WTC11 (cell line): Measurements from ENCODE around the gene SLC28A1. TPM values are rescaled to one million over a fixed set of nuclear protein-coding genes. Genes with fewer than 3 reads are reported as not detected.

Experiments
- ATAC-seq: fragments of 200-7000 bp; cut with Tn5 transposase; 2 replicates; pipeline ENCODE4 v1.10.0; 2021; ENCODE audit warnings: mild to moderate bottlenecking, moderate library complexity
- CTCF ChIA-PET: fragments of 300-600 bp; sonication (Branson Sonifier 250); formaldehyde crosslinking; loops from one replicate; lab custom pipeline; 2021; ENCODE audit warnings: antibody characterized with exemption; lab: Charles Lee
- POLR2A ChIA-PET: fragments of 350-600 bp; sonication (Branson Sonifier 250); formaldehyde crosslinking; loops from one replicate; lab custom pipeline; 2021; ENCODE audit warnings: antibody characterized with exemption; lab: Charles Lee
- DNase-seq: peaks from one replicate; pipeline ENCODE4 v3.0.0; 2021; ENCODE audit warnings: low spot score
- H3K27ac Mint-ChIP-seq: 2 replicates; pipeline ENCODE4 v1.8.0; 2021; ENCODE audit warnings: mixed read lengths
- H3K27me3 Mint-ChIP-seq: 2 replicates; pipeline ENCODE4 v1.8.0; 2021; ENCODE audit warnings: low read depth, mild to moderate bottlenecking, moderate library complexity, mixed read lengths
- H3K36me3 Mint-ChIP-seq: 2 replicates; pipeline ENCODE4 v1.8.0; 2021; ENCODE audit warnings: mixed read lengths
- H3K4me1 Mint-ChIP-seq: 2 replicates; pipeline ENCODE4 v1.8.0; 2022; ENCODE audit warnings: mixed read lengths
- H3K4me3 Mint-ChIP-seq: 2 replicates; pipeline ENCODE4 v1.8.0; 2021; ENCODE audit warnings: mild to moderate bottlenecking, moderate library complexity, mixed read lengths
- H3K9me3 Mint-ChIP-seq: 2 replicates; pipeline ENCODE4 v1.8.0; 2021; ENCODE audit warnings: mixed read lengths
- AFF4 ChIP-seq: sonication (generic); formaldehyde crosslinking; IDR thresholded peaks from 2 replicates; pipeline ENCODE4 v1.8.1; 2023; ENCODE audit warnings: mild to moderate bottlenecking, missing genetic modification reagents, borderline replicate concordance
- ATF1 ChIP-seq: sonication (generic); formaldehyde crosslinking; IDR thresholded peaks from 2 replicates; pipeline ENCODE4 v1.8.1; 2023; ENCODE audit warnings: mild to moderate bottlenecking, moderate library complexity, missing genetic modification reagents
- ATF6 ChIP-seq: sonication (generic); formaldehyde crosslinking; IDR thresholded peaks from 2 replicates; pipeline ENCODE4 v1.8.1; 2023; ENCODE audit warnings: mild to moderate bottlenecking, missing genetic modification reagents
- E2F4 ChIP-seq: sonication (generic); formaldehyde crosslinking; IDR thresholded peaks from 2 replicates; pipeline ENCODE4 v1.8.1; 2022; ENCODE audit warnings: low read depth, mild to moderate bottlenecking, moderate library complexity, missing genetic modification reagents, borderline replicate concordance
- ERG ChIP-seq: fragments of 250-450 bp; sonication (Bioruptor Pico); IDR thresholded peaks from 2 replicates; pipeline ENCODE4 v1.8.0; 2021; ENCODE audit warnings: mild to moderate bottlenecking
- FOXJ3 ChIP-seq: sonication (generic); formaldehyde crosslinking; IDR thresholded peaks from 2 replicates; pipeline ENCODE4 v1.9.0; 2021; ENCODE audit warnings: missing genetic modification reagents, mild to moderate bottlenecking, borderline replicate concordance
- FOXP1 ChIP-seq: sonication (generic); formaldehyde crosslinking; IDR thresholded peaks from 2 replicates; pipeline ENCODE4 v1.8.0; 2022; ENCODE audit warnings: missing genetic modification reagents, mild to moderate bottlenecking, moderate library complexity, borderline replicate concordance
- GRHL2 ChIP-seq: fragments of 250-450 bp; sonication (Bioruptor Pico); IDR thresholded peaks from 2 replicates; pipeline ENCODE4 v1.8.0; 2022; ENCODE audit warnings: mild to moderate bottlenecking, moderate library complexity; ENCODE audit not compliant: insufficient replicate concordance, severe bottlenecking
- IRF1 ChIP-seq: sonication (generic); formaldehyde crosslinking; IDR thresholded peaks from 2 replicates; pipeline ENCODE4 v1.8.0; 2023; ENCODE audit warnings: missing genetic modification reagents
- IRF2 ChIP-seq: sonication (generic); formaldehyde crosslinking; IDR thresholded peaks from 2 replicates; pipeline ENCODE4 v1.8.0; 2022; ENCODE audit warnings: low read depth, missing genetic modification reagents, borderline replicate concordance
- MXD4 ChIP-seq: fragments of 250-450 bp; sonication (Bioruptor Pico); IDR thresholded peaks from 2 replicates; pipeline ENCODE4 v1.8.0; 2021; ENCODE audit warnings: mild to moderate bottlenecking, moderate library complexity, borderline replicate concordance
- OVOL2 ChIP-seq: fragments of 250-450 bp; sonication (Bioruptor Pico); IDR thresholded peaks from 2 replicates; pipeline ENCODE4 v1.9.0; 2021; ENCODE audit warnings: mild to moderate bottlenecking, borderline replicate concordance
- RELA ChIP-seq: sonication (generic); formaldehyde crosslinking; IDR thresholded peaks from 2 replicates; pipeline ENCODE4 v1.8.1; 2022; ENCODE audit warnings: missing genetic modification reagents, mild to moderate bottlenecking, borderline replicate concordance
- RORB ChIP-seq: fragments of 250-450 bp; sonication (Bioruptor Pico); IDR thresholded peaks from 2 replicates; pipeline ENCODE4 v1.9.0; 2021; ENCODE audit warnings: mild to moderate bottlenecking
- TCF7 ChIP-seq: sonication (generic); formaldehyde crosslinking; IDR thresholded peaks from 2 replicates; pipeline ENCODE4 v1.8.0; 2022; ENCODE audit warnings: mild to moderate bottlenecking, low read depth, missing genetic modification reagents, moderate library complexity
- TP53 ChIP-seq: sonication (generic); formaldehyde crosslinking; IDR thresholded peaks from 2 replicates; pipeline ENCODE4 v1.8.1; 2023; ENCODE audit warnings: mild to moderate bottlenecking, missing genetic modification reagents
- ZBTB43 ChIP-seq: sonication (generic); formaldehyde crosslinking; IDR thresholded peaks from 2 replicates; pipeline ENCODE4 v1.8.1; 2023; ENCODE audit warnings: mild to moderate bottlenecking, missing genetic modification reagents
- ZNF138 ChIP-seq: sonication (generic); formaldehyde crosslinking; conservative IDR thresholded peaks from 2 replicates; pipeline ENCODE4 v1.8.1; 2022; ENCODE audit warnings: mild to moderate bottlenecking, moderate library complexity, missing genetic modification reagents
- ZNF232 ChIP-seq: sonication (generic); formaldehyde crosslinking; IDR thresholded peaks from 2 replicates; pipeline ENCODE4 v1.8.0; 2022; ENCODE audit warnings: mild to moderate bottlenecking, missing genetic modification reagents
- ZNF317 ChIP-seq: sonication (generic); formaldehyde crosslinking; IDR thresholded peaks from 2 replicates; pipeline ENCODE4 v1.8.1; 2023; ENCODE audit warnings: low read depth, mild to moderate bottlenecking, moderate library complexity, missing genetic modification reagents, borderline replicate concordance
- ZNF416 ChIP-seq: fragments of 250-450 bp; sonication (Bioruptor Pico); IDR thresholded peaks from 2 replicates; pipeline ENCODE4 v1.9.0; 2021; ENCODE audit warnings: mild to moderate bottlenecking, inconsistent platforms
- ZNF425 ChIP-seq: fragments of 250-450 bp; sonication (Bioruptor Pico); conservative IDR thresholded peaks from 2 replicates; pipeline ENCODE4 v1.9.0; 2021; ENCODE audit warnings: mild to moderate bottlenecking
- total RNA-seq: library from RNA; stranded (reverse); gene quantifications from 3 replicates; pipeline ENCODE4 v1.2.3, GENCODE V29; 2021

Gene SLC28A1
- total RNA-seq, 1 experiment from 2014 or later, result not detected

GRCh38 chr15:84856731-84857417, 27.6 kb upstream of the SLC28A1 start (continued):
- TF ChIP-seq RORB (CRISPR knock-in tag) (no peak), ZNF317 (CRISPR knock-in tag) (no peak), ZNF138 (CRISPR knock-in tag) (no peak), ZNF232 (no peak), ZNF416 (CRISPR knock-in tag) (no peak), AFF4 (CRISPR knock-in tag) (no peak), OVOL2 (CRISPR knock-in tag) (no peak), ZBTB43 (CRISPR knock-in tag) (no peak), ZNF425 (no peak)

GRCh38 chr15:84857418-84858004, 27.0 kb upstream of the SLC28A1 start:
- no peaks in the 10 kb centered on the region for H3K4me1 Mint-ChIP-seq
- ChIA-PET CTCF (interaction anchor here (0.9 kb wide), 1 partner anchor 19 kb away, joined by 3 read pairs; no protein-coding TSS in a partner anchor), POLR2A (no interaction called here)
- H3K36me3 Mint-ChIP-seq, result peaks cover 4% of the 10 kb centered on the region
- H3K27ac Mint-ChIP-seq, result no peak overlapping the region
- no peak for ATAC-seq
- H3K9me3 Mint-ChIP-seq, result no peaks in the 10 kb centered on the region
- H3K27me3 Mint-ChIP-seq, result no peaks in the 10 kb centered on the region
- H3K4me3 Mint-ChIP-seq, result no peak overlapping the region
- DNase-seq, result no peak
- no peak for TF ChIP-seq GRHL2
- no peak for TF ChIP-seq IRF2 (CRISPR knock-in tag)
- no peak for TF ChIP-seq FOXJ3 (CRISPR knock-in tag)
- TF ChIP-seq FOXP1 (CRISPR knock-in tag), result no peak
- no peak for TF ChIP-seq ATF6 (CRISPR knock-in tag)
- TF ChIP-seq RELA (CRISPR knock-in tag), result no peak
- TF ChIP-seq ERG, result no peak
- no peak for TF ChIP-seq MXD4 (CRISPR knock-in tag)
- TF ChIP-seq E2F4 (CRISPR knock-in tag), result no peak
- TF ChIP-seq ZNF232, result no peak
- TF ChIP-seq TP53 (CRISPR knock-in tag), result no peak
- no peak for TF ChIP-seq ATF1 (CRISPR knock-in tag)
- no peak for TF ChIP-seq IRF1 (CRISPR knock-in tag)
- no peak for TF ChIP-seq TCF7 (CRISPR knock-in tag)
